HG03060 (cell line): ENCODE results near the gene ZNF502.

Experiments used
- ATAC-seq: cut with Tn5 transposase; IDR thresholded peaks from one replicate; pipeline ENCODE4 v1.9.1; 2021; ENCODE audit warnings: low read depth, moderate number of reproducible peaks; ENCODE audit not compliant: unreplicated experiment

The ZNF502 gene

GRCh38 chr3:44764248-44764647, 51.8 kb downstream of the ZNF502 start:
- no peak for ATAC-seq

DNA sequence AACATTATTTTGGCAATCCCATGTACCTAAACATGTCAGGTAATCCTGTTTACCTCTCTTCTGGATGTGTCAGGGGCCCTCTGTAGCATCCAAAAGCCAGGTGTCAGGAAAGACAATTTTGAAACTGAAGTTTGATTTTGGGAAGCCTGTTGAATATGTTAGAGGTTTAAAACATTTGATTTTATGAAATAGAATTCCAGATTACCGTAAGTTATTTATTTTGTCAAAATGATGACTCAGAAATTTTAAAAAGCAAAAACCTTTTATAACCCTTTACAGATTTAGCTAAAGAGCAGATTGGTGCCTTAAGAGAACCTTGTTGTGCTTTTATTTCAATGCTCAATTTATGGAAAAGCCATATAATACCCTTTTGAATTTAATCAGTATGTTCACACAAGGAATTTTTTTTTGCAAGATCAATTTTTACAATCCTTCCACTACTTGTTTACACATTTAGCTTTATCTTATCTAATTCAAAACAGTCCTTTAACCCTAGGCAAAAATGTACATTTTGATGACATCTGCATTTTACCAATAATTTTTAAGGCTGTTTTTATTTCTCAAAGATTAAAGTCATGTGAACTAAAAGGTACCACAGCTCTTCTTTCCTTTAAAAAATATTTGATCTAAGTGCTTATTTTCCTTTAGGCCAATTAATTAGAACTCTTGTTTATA, 59.1 kb downstream of the ZNF502 start:
- no peak for ATAC-seq

- no peak for ATAC-seq
Observed at GRCh38 chr3:44772099-44772442, 59.6 kb downstream of the ZNF502 start.
